Fibroblast of skin of right quadriceps (primary cell): ENCODE results near the gene YJEFN3.
A peak's percentile ranks its signal among the peaks of the same experiment; 100 is the strongest.

Source experiments
- DNase-seq: peaks from one replicate; pipeline ENCODE4 v3.0.0-alpha.2; 2013

YJEFN3 gene

GRCh38 chr19:19528721-19529490, at the start of gene YJEFN3:
Gene YJEFN3, plus strand, starts transcription at chr19:19528911. Its CDS starts 22 bp downstream, at chr19:19528933.
- DNase-seq: peak; percentile 52

- no peak for DNase-seq
These were observed 48.0 kb upstream of the YJEFN3 start for GRCh38 chr19:19480688-19481087.

DNA sequence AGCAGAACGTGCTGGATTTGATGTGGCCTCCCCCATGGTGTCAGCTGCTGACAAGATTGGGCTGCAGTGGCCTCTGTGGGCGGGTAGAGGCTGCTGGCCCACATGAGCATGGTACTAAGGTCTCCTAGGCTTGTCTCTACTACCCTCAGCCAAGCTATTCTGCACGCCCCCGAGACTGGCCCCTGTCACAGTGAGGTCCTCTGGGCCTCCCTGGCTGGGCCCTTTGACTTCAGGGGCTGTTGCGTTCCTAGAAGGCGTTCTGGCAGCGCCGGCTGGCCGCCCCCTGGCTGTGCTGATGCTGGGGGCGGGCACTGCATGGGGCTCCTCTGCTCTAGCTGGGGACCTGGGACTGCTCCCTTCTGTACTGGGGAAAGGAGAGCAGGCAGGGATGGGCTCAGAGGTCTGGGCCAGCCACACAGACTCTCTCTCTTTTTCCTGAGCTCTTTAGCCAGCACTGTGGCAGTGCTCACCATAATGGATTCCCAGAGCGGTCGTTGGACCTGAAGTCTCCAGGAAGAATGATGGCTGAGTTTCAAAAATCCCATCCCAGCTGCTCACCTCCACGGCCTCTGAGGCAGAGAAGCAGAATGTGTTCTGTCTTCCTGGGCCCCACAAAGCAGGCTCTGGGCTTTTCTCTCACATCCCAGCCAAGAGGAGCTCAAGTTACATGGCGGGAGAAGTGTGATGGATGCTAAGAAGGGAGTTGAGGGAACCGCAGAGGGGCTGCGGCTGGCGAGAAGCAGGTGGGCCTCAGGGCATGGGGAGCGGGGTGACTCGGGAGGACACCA, 45.7 kb upstream of the YJEFN3 start:
- DNase-seq: peak; percentile 21

GRCh38 chr19:19485161-19485997, 43.3 kb upstream of the YJEFN3 start:
- DNase-seq: peak; percentile 54

GRCh38 chr19:19485998-19486290, 42.8 kb upstream of the YJEFN3 start:
- no peak for DNase-seq

- no peak for DNase-seq
These were observed 42.2 kb upstream of the YJEFN3 start for GRCh38 chr19:19486343-19487076.

- no peak for DNase-seq
These were observed 41.4 kb upstream of the YJEFN3 start for GRCh38 chr19:19487077-19487949.

- DNase-seq: no peak
These were observed 40.5 kb upstream of the YJEFN3 start for GRCh38 chr19:19487950-19488874.

DNA sequence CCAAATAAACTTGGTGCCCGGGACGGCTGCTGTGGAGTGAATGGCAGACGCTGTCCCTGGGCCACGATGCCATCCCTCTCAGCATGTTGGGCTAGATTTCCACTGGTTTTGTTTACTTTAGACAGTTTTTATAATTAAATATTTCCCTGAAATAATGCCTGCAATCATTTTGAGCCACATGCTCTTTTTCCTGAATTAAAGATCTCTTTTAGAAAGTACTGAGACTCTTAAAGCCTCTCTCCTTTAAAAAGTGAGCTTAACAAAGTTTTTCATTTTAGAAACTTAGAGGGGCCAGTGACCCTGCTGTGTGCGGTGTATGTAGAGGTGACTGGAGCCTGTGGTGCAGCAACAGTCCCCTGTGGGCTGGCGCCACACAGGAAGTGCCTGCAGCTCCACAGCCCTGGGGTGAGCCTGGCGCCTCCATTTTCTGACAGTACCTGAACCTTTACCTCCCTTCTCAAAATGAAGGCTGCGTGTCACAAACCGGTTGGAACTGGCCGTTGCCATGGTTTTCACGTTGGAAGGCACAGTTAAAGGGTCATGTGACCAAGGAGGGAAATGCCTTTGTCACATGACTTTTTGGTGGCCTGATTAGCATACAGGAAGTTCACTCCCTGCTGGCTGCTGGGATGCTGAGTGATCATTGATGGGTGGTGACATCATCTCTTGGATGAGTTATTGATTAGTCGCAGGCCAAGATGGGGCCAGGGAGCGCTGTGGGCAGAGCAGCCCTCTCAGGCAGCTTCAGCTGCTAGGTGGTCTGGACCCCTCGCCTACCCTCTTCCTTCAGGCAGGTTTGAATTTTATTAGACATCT, 39.6 kb upstream of the YJEFN3 start:
- DNase-seq: peak; percentile 97

DNA sequence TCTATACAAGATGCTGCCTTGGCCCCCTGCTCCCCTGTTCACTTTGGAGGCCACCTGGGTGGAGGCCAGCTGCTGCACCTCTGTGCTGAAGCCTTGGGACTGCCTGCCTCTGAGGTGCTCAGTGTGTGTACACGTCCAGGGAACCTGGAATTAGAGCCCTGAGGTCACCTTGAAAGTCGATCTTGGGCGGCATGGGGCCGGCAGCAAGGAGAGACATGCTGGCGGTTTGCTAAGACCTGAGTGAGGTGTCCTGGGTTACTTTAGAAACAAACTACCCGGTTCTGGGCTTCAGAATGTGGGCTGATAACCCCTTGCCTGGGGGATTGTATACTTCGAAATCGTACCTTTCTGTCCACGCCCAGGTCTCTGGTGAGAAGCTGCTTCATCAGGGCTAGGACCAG, 38.9 kb upstream of the YJEFN3 start:
- DNase-seq: no peak

GRCh38 chr19:19490214-19490968, 38.3 kb upstream of the YJEFN3 start:
- DNase-seq: peak; percentile 82

DNA sequence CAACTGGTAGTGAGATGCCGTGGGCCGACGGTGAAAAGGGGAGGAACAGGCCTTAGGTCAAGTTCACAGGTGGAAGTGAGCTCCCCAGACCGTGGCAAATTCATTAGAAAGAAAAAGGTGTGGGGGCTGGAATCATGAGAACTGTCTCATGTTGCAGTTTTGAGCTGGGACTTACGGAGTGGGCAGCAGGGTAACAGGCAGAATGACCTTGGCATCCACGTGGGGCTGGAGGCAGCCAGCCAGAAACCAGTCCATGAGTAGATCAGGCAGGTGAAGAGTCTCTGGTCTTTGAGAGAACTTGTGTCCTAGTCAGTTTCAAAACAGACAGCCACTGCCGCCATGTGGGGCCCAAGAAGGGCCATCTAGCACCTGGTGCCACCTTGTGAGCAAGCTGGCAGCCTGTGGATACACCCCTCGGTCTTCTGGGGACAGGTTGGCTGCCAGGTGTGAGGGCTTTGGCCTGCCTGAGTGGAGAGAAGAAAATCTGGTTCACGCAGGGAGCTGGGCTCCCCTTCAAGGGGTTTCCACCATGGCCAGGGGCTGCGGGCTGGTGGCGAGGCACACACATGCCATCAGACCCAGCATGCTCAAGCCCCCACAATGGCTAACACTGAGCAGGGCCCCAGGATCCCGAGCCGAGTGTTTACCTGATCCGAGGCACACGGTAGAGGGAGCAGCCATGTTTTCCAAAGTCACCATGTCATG, 37.2 kb upstream of the YJEFN3 start:
- no peak for DNase-seq

DNA sequence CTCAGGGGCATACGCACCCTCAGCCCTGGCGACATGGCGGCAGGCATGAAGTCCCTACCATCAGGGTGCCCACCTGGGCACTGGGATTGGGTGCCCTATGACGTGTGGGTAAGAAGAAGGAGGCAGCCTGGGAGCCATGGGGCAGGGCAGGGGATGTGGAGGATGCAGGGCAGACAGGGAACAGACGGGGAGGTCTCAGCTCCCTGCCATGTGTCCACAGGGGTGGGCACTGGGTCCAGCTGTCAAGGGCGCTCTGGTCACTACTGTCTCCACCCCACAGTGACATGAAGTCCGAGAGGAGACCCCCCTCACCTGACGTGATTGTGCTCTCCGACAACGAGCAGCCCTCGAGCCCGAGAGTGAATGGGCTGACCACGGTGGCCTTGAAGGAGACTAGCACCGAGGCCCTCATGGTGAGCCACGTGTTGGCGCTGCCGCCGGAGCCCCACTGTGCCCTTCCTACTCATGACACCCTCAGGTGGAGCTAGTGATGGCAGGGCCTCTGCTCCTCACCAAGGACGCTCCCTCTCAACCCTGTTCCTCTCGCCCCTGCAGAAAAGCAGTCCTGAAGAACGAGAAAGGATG, 36.6 kb upstream of the YJEFN3 start:
- no peak for DNase-seq

GRCh38 chr19:19493841-19494546, 34.7 kb upstream of the YJEFN3 start:
- DNase-seq: no peak

- DNase-seq: no peak
These were observed 32.8 kb upstream of the YJEFN3 start for GRCh38 chr19:19495614-19496603.
